NCI-H1694 (cell line): ENCODE measurements around the gene DMXL2.
"Not testable (repeated sequence)": the region's sequence is repeated elsewhere in the genome, so short reads cannot be mapped to it uniquely, and the experiment has no call there.

ENCODE experiments used
- DNase-seq: peaks from one replicate; lab custom pipeline; 2025; lab: John Stamatoyannopoulos, UW

Gene DMXL2

GRCh38 chr15:51492528-51492927, 130.0 kb downstream of the DMXL2 start:
- no peak for DNase-seq

DNA sequence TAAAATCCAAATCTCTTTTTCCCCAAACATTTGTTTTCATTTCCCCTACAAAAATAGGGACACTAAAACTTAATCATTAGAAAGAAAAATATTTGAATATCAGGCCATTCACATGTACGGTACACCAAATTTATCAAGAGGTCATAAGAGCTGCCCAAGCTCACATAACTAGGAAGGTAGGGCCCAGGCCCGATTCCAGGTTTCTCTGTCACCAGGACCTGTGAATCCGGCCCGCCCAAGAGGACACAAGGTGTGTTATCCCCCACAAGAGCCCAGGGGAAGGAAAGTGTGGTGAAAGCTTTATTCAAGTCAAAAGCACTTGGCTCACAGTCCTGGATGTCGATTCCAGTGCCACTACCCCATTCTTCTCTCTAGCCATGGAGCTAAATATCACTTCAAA, 130.6 kb downstream of the DMXL2 start:
- no peak for DNase-seq

GRCh38 chr15:51484781-51485180, 137.8 kb downstream of the DMXL2 start:
- DNase-seq = no peak

DNA sequence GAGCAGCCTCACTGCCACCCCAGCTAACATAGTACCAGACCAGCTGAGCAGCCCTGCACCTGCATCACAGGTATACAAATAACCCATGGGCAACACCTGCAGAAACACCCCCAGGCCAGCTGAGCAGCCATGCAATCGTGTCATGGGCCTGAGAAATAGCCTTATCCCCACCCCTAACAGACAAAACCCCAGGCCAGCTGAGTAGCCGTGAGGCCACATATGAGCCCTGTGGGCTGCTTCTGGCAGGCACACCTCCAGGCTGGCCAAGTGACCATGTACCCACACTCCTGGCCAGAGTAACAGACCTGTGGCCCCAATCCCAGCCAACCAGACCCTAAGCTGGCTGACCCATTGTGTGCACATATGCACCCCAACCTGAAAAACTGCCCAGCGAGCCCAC, 138.6 kb downstream of the DMXL2 start:
- DNase-seq = no peak

DNA sequence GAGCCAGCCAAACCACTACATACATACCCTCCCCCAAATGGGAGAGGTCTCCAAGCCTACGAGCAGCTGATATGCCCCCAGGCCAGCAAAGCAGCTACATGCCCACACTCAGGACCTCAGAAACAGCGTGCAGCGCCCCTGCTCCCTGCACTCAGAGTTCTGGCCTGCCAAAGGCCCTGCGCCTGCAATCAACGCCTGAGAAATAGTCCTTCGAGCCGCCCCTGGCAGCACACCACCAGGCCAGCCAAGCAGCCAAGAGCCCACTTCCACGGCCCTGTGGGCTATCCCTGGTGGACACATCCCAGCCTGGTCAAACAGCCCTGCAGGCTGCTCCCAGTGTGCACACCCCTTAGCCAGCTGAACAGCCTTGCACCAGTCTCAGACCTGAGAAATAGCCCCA, 139.1 kb downstream of the DMXL2 start:
- no peak for DNase-seq

DNA sequence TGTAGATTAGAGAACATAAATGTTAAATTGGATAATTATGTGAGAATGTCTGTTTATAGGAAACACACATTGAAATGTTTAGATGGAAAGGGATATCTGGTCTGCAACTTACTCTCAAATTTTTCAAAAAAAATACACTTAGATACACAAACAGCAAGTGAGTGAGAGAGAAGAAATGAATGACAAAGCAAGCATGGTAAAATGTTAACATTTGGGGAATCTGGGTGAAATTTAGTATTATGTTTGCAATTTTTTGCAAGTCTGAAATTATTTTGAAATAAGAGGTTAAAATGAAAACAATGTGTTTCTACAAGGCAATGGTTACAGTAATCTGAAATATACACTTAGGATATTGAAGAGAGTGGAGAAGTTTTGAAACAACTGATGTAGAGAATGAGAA, 146.8 kb downstream of the DMXL2 start:
- no peak for DNase-seq

GRCh38 chr15:51470512-51470911, 152.1 kb downstream of the DMXL2 start:
- no peak for DNase-seq

DNA sequence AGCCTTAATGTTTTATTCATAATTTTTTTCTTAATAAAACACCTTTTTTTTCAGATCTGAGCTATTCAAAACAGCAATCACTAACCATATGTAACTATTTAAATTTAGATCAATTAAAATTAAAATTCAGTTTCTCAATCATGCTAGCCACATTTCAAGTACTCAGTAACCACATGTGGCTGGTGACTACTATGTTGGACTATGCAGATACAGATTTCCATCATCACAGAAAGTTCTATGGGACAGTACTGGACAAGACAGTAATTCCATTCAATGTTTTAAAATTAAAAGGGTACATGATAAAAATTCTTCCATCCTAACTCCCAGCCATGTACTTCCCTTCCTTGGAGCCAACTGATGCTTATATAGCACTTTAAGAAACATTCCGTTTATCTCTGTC, 161.8 kb downstream of the DMXL2 start:
- DNase-seq = no peak

GRCh38 chr15:51450001-51450400, 172.6 kb downstream of the DMXL2 start:
- no peak for DNase-seq

GRCh38 chr15:51448622-51449399, 173.8 kb downstream of the DMXL2 start:
- DNase-seq = no peak

DNA sequence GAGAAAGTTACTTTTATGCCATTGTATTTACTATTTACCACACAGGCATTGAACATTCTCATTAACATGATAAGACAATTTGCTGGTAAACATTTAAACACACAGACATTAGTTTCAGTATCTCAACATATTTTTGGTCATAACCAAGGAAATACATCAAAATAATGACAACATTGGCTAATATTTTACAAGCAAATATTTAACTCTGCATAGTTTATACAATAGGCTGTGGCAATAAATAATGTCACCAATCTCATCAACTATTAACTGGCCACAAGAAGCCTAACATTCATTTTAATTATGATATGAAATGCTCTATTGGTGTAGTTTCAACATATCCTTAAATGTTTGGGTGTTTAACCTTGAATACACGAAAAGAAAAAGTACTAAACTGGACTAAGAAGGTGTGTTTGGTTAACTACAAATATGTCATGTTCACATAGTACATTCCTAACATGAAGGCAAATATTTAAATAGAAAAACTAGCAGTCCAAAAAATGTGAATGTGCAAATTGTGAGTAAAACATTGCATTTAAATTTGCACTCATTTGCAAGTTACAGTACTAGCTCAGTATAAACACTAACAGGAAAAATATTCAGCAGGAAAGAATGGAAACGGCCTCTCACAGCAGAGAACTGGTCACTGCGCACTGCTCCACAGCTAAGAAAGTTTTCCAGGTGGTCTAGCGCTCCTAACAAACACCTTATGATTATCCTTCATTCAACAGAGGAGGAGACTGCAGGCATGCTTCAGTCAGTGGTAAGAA, 174.5 kb downstream of the DMXL2 start:
- no peak for DNase-seq

- not testable (repeated sequence) for DNase-seq
These were observed 176.4 kb downstream of the DMXL2 start for GRCh38 chr15:51446029-51446744.

GRCh38 chr15:51444807-51445206, 177.8 kb downstream of the DMXL2 start:
- DNase-seq = no peak

DNA sequence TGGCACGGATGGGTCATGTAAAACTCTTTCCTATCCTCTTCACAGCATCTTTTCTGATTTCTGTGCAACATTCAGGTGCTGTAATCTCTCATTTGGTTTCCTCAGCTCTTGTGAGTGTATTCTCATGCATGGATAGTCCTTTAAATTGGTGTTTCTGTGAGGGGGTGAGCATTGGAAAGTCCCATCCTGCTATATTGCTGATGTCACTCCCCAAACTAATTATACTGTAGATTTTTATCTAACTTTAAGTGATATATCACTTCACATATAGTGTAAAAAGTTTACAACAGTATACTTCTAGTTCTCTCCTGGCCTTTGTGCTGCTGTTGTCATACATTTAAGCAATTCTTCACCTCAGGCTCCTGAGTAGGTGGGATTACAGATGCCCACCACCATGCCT, 178.5 kb downstream of the DMXL2 start:
- no peak for DNase-seq

- no peak for DNase-seq
These were observed 179.2 kb downstream of the DMXL2 start for GRCh38 chr15:51443282-51443914.

- no peak for DNase-seq
These were observed 184.0 kb downstream of the DMXL2 start for GRCh38 chr15:51438526-51438925.

- DNase-seq = no peak
These were observed 197.0 kb downstream of the DMXL2 start for GRCh38 chr15:51425517-51426040.

GRCh38 chr15:51424780-51425179, 197.8 kb downstream of the DMXL2 start:
- DNase-seq = no peak

DNA sequence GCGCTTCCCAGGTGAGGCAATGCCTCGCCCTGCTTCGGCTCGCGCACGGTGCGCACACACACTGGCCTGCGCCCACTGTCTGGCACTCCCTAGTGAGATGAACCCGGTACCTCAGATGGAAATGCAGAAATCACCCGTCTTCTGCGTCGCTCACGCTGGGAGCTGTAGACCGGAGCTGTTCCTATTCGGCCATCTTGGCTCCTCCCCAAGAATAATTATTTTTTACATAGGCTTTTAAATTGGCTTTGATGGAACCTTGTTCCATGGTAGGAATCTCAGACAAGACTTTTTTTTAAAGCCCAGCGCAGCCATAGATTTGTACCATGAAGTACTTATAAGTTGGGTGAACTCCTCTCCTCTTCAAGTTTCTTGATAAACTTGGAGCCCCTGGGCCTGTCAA, 199.5 kb downstream of the DMXL2 start:
- DNase-seq = not testable (repeated sequence)

- no peak for DNase-seq
These were observed 206.4 kb downstream of the DMXL2 start for GRCh38 chr15:51416129-51416528.

- DNase-seq = no peak
These were observed 208.2 kb downstream of the DMXL2 start for GRCh38 chr15:51414256-51414860.
